Endothelial cell (in vitro differentiated cells): Measurements from ENCODE around the gene PLEKHA6. TPM values are rescaled to one million over a fixed set of nuclear protein-coding genes. Genes with fewer than 3 reads are reported as not detected.
A peak's percentile ranks its signal among the peaks of the same experiment; 100 is the strongest.

Experiments used
- DNase-seq: peaks from one replicate; pipeline ENCODE4 v3.0.0; 2021; ENCODE audit warnings: low spot score
- H3K27ac Mint-ChIP-seq: one replicate; pipeline ENCODE4 v1.8.0; 2021; ENCODE audit warnings: mixed read lengths, inconsistent platforms; ENCODE audit not compliant: unreplicated experiment
- H3K27me3 Mint-ChIP-seq: one replicate; pipeline ENCODE4 v1.8.0; 2021; ENCODE audit warnings: mild to moderate bottlenecking, moderate library complexity, mixed read lengths, inconsistent platforms; ENCODE audit not compliant: unreplicated experiment
- H3K36me3 Mint-ChIP-seq: one replicate; pipeline ENCODE4 v1.8.0; 2021; ENCODE audit warnings: mild to moderate bottlenecking, low read depth, mixed read lengths, inconsistent platforms; ENCODE audit not compliant: unreplicated experiment
- H3K4me1 Mint-ChIP-seq: one replicate; pipeline ENCODE4 v1.8.0; 2021; ENCODE audit warnings: mild to moderate bottlenecking, mixed read lengths, inconsistent platforms; ENCODE audit not compliant: unreplicated experiment
- H3K4me3 Mint-ChIP-seq: one replicate; pipeline ENCODE4 v1.8.0; 2021; ENCODE audit warnings: mild to moderate bottlenecking, mixed read lengths, inconsistent platforms; ENCODE audit not compliant: unreplicated experiment
- H3K9me3 Mint-ChIP-seq: one replicate; pipeline ENCODE4 v1.8.0; 2021; ENCODE audit warnings: mixed read lengths, inconsistent platforms; ENCODE audit not compliant: unreplicated experiment
- total RNA-seq: library from RNA; stranded (reverse); fragmentation: NEBNext Ultra II Directional; extraction: Animal tissue kit (Norgen Biotek cat#: 25700); gene quantifications from one replicate; pipeline ENCODE4 v1.2.1, GENCODE V29; 2021; ENCODE audit not compliant: unreplicated experiment
- TF ChIP-seq, protein P1 (sequence below): fragments of 200-600 bp; sonication (generic); IDR thresholded peaks from one replicate; pipeline ENCODE4 v1.5.0; 2021; ENCODE audit warnings: antibody characterized with exemption; ENCODE audit not compliant: unreplicated experiment

Gene PLEKHA6
- total RNA-seq, 1 donor from 2014 or later, result 3.7 TPM

GRCh38 chr1:204356997-204357396, 2.7 kb downstream of the PLEKHA6 start:
- Mint-ChIP-seq H3K27ac (no peak overlapping the region), H3K4me1 (peaks cover 18% of the 10 kb centered on the region), H3K36me3 (no peaks in the 10 kb centered on the region), H3K27me3 (peaks cover 7% of the 10 kb centered on the region), H3K9me3 (no peaks in the 10 kb centered on the region), H3K4me3 (no peak overlapping the region)
- DNase-seq, result no peak
- TF ChIP-seq, protein P1, sequence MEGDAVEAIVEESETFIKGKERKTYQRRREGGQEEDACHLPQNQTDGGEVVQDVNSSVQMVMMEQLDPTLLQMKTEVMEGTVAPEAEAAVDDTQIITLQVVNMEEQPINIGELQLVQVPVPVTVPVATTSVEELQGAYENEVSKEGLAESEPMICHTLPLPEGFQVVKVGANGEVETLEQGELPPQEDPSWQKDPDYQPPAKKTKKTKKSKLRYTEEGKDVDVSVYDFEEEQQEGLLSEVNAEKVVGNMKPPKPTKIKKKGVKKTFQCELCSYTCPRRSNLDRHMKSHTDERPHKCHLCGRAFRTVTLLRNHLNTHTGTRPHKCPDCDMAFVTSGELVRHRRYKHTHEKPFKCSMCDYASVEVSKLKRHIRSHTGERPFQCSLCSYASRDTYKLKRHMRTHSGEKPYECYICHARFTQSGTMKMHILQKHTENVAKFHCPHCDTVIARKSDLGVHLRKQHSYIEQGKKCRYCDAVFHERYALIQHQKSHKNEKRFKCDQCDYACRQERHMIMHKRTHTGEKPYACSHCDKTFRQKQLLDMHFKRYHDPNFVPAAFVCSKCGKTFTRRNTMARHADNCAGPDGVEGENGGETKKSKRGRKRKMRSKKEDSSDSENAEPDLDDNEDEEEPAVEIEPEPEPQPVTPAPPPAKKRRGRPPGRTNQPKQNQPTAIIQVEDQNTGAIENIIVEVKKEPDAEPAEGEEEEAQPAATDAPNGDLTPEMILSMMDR, result no peak

GRCh38 chr1:204355913-204356312, 3.8 kb downstream of the PLEKHA6 start:
- peaks cover 3% of the 10 kb centered on the region for H3K27me3 Mint-ChIP-seq
- TF ChIP-seq, protein P1, result no peak
- peaks cover 10% of the 10 kb centered on the region for H3K4me1 Mint-ChIP-seq
- no peak overlapping the region for H3K4me3 Mint-ChIP-seq
- no peaks in the 10 kb centered on the region for H3K9me3 Mint-ChIP-seq
- no peak for DNase-seq
- H3K27ac Mint-ChIP-seq, result no peak overlapping the region
- H3K36me3 Mint-ChIP-seq, result no peaks in the 10 kb centered on the region

DNA sequence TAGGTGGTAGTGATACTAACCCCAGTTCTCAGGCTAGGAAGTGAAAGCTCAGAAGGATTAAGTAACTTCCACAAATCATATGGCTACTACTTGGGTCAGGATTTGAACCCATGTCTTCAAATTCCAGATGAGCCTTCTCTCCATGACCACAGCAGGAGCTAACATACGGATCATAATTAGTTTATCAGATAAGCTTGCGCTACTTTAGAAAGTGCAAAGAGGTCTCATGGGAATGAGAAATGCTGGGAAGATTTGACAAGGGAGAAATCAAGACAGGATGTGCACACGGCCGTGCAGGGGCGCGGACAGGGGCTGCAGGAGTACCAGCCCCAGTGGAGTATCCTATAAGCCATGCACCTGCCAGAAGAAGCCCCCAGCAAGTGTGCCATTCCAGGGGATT, 5.2 kb downstream of the PLEKHA6 start:
- peaks cover 2% of the 10 kb centered on the region for H3K27me3 Mint-ChIP-seq
- H3K9me3 Mint-ChIP-seq, result no peaks in the 10 kb centered on the region
- TF ChIP-seq, protein P1, result no peak
- no peak overlapping the region for H3K4me3 Mint-ChIP-seq
- no peaks in the 10 kb centered on the region for H3K36me3 Mint-ChIP-seq
- no peak overlapping the region for H3K27ac Mint-ChIP-seq
- peaks cover 2% of the 10 kb centered on the region for H3K4me1 Mint-ChIP-seq
- no peak for DNase-seq

DNA sequence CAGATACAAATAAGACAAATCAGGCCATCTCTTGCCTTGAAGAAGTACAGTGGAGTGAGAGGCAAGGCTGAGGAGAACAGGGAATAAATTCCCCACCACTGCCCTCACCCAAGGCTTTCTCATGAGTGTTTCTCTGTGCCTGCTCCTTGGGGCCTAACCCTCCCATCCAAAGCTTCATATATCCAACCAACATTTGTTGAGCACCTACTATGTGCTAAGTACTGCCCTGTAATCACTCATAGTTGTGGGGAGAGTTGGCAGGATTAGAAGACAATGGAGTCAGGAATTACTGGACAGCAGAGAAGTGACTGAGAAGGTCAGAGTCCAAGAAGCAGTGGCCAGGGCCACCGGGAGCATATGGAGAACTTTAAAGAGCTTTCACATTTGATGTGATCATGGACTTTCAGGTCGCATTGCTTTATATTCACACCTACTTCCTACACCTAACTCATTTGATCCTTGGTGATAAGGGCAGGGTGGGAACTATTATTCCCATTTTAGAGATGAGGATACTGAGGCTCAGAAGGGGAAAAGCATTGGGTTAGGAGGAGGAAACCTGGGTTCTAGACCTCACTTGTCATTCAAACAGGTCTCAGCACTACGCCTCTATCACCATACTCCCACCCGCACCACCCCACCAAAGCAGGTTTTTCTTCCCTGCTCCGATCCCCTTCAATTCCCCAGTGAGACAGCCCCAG, 6.4 kb downstream of the PLEKHA6 start:
- H3K4me3 Mint-ChIP-seq, result no peak overlapping the region
- H3K27ac Mint-ChIP-seq, result no peak overlapping the region
- H3K4me1 Mint-ChIP-seq, result peaks cover 2% of the 10 kb centered on the region
- no peak for DNase-seq
- H3K27me3 Mint-ChIP-seq, result peaks cover 2% of the 10 kb centered on the region
- H3K9me3 Mint-ChIP-seq, result no peaks in the 10 kb centered on the region
- H3K36me3 Mint-ChIP-seq, result no peaks in the 10 kb centered on the region
- TF ChIP-seq, protein P1, result no peak

- peak; percentile 68 for DNase-seq
- no peaks in the 10 kb centered on the region for H3K27me3 Mint-ChIP-seq
- H3K4me1 Mint-ChIP-seq, result peaks cover 2% of the 10 kb centered on the region
- H3K36me3 Mint-ChIP-seq, result no peaks in the 10 kb centered on the region
- no peak overlapping the region for H3K4me3 Mint-ChIP-seq
- H3K9me3 Mint-ChIP-seq, result no peaks in the 10 kb centered on the region
- TF ChIP-seq, protein P1, result no peak
- no peak overlapping the region for H3K27ac Mint-ChIP-seq
These were observed 8.7 kb downstream of the PLEKHA6 start for GRCh38 chr1:204350857-204351573.
